Measurements from ENCODE around the gene SDE2. TPM values are rescaled to one million over a fixed set of nuclear protein-coding genes. Genes with fewer than 3 reads are reported as not detected.

Gene SDE2
- polyA plus RNA-seq, 1 donor from 2014 or later = 18.6 TPM

DNA sequence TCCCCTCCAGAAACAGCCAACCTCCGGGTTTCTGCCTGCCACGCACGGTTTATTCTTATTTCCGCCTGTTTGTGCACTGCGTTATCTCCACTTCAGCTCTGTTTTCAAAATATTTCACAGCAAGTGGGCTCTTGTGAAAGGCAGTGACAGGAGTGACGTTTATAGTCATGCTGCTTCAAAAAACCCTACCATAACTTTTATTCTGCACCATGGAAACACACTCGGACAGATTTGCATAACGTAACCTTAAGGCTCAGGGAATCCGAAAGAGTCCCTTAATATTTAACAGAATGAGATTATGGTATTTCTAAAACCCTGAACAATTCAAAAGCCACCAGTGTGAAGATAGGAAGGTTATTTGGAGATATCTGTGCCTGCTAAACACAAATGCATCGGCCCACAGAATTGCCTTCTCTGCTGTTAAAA lies 782 bp upstream of the SDE2 start:
- Histone ChIP-seq H3K27ac (ENCODE audit: low read length) (peak overlapping the region; percentile 99), H3K9me3 (ENCODE audit: low read length) (no peaks in the 10 kb centered on the region), H3K9me2 (ENCODE audit: insufficient read depth, low read length) (no peaks in the 10 kb centered on the region), H3K9ac (ENCODE audit: low read length) (peak overlapping the region; percentile 90), H3K4me3 (ENCODE audit: low read length) (peak overlapping the region; percentile 86), H2AFZ (ENCODE audit: low read depth, low read length) (peak overlapping the region; percentile 47), H3K27me3 (ENCODE audit: insufficient read depth, low read depth, low read length) (no peaks in the 10 kb centered on the region), H3K36me3 (ENCODE audit: insufficient read depth, low read length) (no peaks in the 10 kb centered on the region), H3F3A (ENCODE audit: insufficient read depth, low read length, poor library complexity, severe bottlenecking) (peaks cover 8% of the 10 kb centered on the region), H4K20me1 (ENCODE audit: insufficient read depth) (no peaks in the 10 kb centered on the region), H3K79me2 (replicated peaks; ENCODE audit: insufficient read depth, low read length) (peaks cover 41% of the 10 kb centered on the region), H3K4me2 (ENCODE audit: low read length) (peak overlapping the region; percentile 52)
- TF ChIP-seq, protein P1, sequence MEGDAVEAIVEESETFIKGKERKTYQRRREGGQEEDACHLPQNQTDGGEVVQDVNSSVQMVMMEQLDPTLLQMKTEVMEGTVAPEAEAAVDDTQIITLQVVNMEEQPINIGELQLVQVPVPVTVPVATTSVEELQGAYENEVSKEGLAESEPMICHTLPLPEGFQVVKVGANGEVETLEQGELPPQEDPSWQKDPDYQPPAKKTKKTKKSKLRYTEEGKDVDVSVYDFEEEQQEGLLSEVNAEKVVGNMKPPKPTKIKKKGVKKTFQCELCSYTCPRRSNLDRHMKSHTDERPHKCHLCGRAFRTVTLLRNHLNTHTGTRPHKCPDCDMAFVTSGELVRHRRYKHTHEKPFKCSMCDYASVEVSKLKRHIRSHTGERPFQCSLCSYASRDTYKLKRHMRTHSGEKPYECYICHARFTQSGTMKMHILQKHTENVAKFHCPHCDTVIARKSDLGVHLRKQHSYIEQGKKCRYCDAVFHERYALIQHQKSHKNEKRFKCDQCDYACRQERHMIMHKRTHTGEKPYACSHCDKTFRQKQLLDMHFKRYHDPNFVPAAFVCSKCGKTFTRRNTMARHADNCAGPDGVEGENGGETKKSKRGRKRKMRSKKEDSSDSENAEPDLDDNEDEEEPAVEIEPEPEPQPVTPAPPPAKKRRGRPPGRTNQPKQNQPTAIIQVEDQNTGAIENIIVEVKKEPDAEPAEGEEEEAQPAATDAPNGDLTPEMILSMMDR (IDR thresholded peaks at IDR 0.05; ENCODE audit: poor library complexity, severe bottlenecking) = no peak
- TF ChIP-seq, protein P2, sequence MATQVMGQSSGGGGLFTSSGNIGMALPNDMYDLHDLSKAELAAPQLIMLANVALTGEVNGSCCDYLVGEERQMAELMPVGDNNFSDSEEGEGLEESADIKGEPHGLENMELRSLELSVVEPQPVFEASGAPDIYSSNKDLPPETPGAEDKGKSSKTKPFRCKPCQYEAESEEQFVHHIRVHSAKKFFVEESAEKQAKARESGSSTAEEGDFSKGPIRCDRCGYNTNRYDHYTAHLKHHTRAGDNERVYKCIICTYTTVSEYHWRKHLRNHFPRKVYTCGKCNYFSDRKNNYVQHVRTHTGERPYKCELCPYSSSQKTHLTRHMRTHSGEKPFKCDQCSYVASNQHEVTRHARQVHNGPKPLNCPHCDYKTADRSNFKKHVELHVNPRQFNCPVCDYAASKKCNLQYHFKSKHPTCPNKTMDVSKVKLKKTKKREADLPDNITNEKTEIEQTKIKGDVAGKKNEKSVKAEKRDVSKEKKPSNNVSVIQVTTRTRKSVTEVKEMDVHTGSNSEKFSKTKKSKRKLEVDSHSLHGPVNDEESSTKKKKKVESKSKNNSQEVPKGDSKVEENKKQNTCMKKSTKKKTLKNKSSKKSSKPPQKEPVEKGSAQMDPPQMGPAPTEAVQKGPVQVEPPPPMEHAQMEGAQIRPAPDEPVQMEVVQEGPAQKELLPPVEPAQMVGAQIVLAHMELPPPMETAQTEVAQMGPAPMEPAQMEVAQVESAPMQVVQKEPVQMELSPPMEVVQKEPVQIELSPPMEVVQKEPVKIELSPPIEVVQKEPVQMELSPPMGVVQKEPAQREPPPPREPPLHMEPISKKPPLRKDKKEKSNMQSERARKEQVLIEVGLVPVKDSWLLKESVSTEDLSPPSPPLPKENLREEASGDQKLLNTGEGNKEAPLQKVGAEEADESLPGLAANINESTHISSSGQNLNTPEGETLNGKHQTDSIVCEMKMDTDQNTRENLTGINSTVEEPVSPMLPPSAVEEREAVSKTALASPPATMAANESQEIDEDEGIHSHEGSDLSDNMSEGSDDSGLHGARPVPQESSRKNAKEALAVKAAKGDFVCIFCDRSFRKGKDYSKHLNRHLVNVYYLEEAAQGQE (IDR thresholded peaks at IDR 0.05; ENCODE audit: borderline replicate concordance) = peak; percentile 37
- no peak for TF ChIP-seq SMC3 (conservative IDR thresholded peaks at IDR 0.05; ENCODE audit: poor library complexity)
- TF ChIP-seq TAF1 (IDR thresholded peaks at IDR 0.05; ENCODE audit: low read depth) = peak; percentile 6

DNA sequence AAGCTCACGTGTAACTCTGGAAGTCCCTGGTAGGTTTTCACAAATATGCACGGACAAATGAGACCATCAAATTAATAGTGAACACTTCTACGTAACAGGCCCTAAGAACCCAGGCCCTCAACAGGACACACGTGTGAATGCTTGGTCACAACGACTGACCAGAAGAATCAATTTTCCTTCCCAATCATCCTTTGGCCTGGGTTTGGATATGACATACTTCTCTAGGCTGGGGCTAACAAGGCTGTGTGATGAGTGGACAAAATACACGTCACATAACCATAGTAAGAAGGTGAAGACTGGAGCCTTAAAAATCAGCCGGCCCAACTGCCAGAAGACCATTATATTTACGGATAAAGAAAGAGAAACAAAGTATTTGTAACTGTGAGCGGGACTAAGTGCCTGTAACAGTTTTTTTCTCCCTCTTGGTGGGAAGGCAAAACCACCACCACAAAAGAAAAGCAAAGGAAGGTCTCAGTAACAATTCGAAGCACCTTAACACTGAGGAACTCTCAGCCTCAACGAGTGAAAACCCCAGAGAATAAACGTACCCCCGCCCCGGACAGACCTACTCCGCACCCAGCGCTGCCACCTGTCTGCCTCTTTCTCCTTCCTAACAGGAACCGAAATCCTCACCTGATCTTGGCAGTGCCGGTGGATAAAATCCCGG lies 450 bp downstream of the SDE2 start:
- Histone ChIP-seq H3K79me2 (replicated peaks; ENCODE audit: insufficient read depth, low read length) (peaks cover 47% of the 10 kb centered on the region), H3K27ac (ENCODE audit: low read length) (peak overlapping the region; percentile 99)

More for the DNA sequence above, 450 bp downstream of the SDE2 start:
- H3K9me2 ChIP-seq (ENCODE audit: insufficient read depth, low read length) = no peaks in the 10 kb centered on the region
- H3F3A ChIP-seq (ENCODE audit: insufficient read depth, low read length, poor library complexity, severe bottlenecking) = peaks cover 8% of the 10 kb centered on the region
- H3K9me3 ChIP-seq (ENCODE audit: low read length) = no peaks in the 10 kb centered on the region
- H3K4me2 ChIP-seq (ENCODE audit: low read length) = peak overlapping the region; percentile 97
- H3K36me3 ChIP-seq (ENCODE audit: insufficient read depth, low read length) = no peaks in the 10 kb centered on the region
- peak overlapping the region; percentile 86 for H3K4me3 ChIP-seq (ENCODE audit: low read length)
- H3K9ac ChIP-seq (ENCODE audit: low read length) = peak overlapping the region; percentile 90
- H3K27me3 ChIP-seq (ENCODE audit: insufficient read depth, low read depth, low read length) = no peaks in the 10 kb centered on the region
- no peaks in the 10 kb centered on the region for H4K20me1 ChIP-seq (ENCODE audit: insufficient read depth)
- no peak for TF ChIP-seq SMC3 (conservative IDR thresholded peaks at IDR 0.05; ENCODE audit: poor library complexity)
- TF ChIP-seq, protein P2 (IDR thresholded peaks at IDR 0.05; ENCODE audit: borderline replicate concordance) = no peak
- no peak for TF ChIP-seq EZH2 (IDR thresholded peaks at IDR 0.05; ENCODE audit: borderline replicate concordance, insufficient read depth, low read length, poor library complexity, severe bottlenecking)
- no peak for TF ChIP-seq POLR2AphosphoS5 (IDR thresholded peaks at IDR 0.05)
- peak; percentile 24 for TF ChIP-seq RAD21 (conservative IDR thresholded peaks at IDR 0.05)
- H2AFZ ChIP-seq (ENCODE audit: low read depth, low read length) = peak overlapping the region; percentile 62
